GM19238 (cell line): ENCODE measurements around the gene OR51E2.

Source experiments
- DNase-seq: peaks from one replicate; pipeline ENCODE4 v3.0.0; 2011; ENCODE audit warnings: low spot score; ENCODE audit not compliant: insufficient read length

The OR51E2 gene

GRCh38 chr11:4664786-4665185, 32.9 kb downstream of the OR51E2 start:
- no peak for DNase-seq

GRCh38 chr11:4664183-4664582, 33.5 kb downstream of the OR51E2 start:
- no peak for DNase-seq

DNA sequence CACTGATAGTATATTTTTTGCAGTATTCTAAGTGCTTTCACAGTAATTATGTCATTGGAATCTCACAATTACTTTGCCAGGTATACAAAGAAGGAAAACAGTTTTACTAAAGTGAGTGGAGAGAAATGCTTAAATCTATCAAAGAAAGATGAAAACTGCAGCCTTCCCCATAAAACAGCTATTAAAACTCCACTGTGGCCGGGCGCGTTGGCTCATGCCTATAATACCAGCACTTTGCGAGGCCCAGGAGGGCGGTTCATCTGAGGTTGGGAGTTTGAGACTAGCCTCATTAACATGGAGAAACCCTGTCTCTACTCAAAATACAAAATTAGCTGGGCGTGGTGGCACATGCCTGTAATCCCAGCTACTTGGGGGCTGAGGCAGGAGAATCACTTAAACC, 34.8 kb downstream of the OR51E2 start:
- no peak for DNase-seq

DNA sequence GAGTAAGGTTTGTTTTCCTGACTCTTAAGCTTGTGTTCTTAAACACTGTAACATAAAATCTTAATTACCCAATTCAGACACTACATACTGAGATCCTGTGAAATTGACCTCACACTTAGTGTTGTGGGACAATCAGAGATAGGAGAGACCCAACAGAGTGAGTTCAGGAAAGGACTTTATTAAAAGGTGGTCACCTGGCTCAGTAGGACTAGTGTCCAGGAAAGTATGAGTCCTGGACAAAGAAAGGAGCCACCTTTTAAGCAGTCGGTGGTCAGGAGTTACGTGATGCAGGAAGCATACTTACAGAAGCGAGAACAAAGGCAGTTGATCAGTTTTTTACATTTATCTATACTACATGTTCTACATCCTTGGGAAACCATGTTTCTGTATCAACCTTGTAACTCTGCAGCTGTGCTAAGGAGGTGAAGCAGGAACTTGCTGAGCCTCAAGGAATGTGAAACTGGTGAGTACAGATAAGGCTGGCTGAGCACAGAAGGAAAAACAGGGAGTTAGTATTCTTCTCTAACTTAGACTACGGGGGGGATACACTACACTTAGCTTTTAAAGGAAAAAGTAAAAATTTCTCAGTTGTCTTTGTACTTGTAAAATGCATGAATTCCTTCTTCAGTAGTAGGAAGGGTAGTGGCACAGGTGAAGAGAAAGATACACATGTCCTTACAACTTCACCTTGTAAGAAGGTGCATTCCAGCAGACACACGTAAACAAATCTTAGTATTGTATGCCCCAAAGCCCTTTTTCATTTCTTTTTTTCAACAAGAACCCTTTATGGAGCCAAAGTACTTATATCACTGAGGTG, 38.8 kb downstream of the OR51E2 start:
- no peak for DNase-seq

- DNase-seq = no peak
Observed at GRCh38 chr11:4654635-4655369, 42.9 kb downstream of the OR51E2 start.

- DNase-seq = no peak
Observed at GRCh38 chr11:4647766-4648165, 49.9 kb downstream of the OR51E2 start.

DNA sequence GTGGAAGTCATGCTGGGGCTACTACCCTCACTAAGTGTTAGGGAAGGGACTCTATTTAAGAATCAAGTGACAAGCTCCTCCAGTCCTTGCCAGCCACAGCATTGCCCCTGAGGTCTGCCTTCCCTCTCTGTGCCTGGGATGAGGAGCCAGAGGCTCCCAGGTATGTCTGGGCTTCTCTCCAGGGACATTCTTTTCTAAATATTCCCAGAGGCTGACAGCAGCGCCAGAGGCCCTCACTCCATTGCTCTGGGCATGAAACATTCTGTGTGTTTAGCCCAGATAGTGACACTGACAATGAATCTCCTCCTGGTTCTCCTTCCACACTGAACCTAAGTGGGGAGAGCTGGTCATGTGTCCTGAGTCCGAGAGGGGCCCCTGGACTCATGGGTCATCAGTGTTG, 51.7 kb downstream of the OR51E2 start:
- no peak for DNase-seq

DNA sequence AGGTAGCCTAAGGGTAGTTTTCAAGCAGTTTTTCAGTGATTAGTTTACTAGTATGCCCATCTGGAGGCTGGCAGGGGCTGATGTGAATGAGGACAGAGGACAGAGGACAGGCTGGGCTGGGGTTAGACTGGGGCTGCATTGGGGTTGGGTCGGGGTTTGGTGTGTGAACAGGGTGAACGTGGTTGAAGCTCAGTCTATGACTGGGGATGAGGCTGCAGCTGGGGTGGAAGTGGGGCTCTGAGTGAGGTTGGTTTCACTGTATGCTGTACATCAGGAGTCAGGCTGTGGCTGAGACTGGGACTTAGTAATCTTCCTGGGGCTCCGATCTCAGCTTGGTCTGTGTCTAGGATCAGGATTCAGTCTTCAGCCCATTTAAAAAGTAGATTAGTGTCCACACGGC, 53.4 kb downstream of the OR51E2 start:
- no peak for DNase-seq

- no peak for DNase-seq
Observed at GRCh38 chr11:4643682-4644081, 54.0 kb downstream of the OR51E2 start, which contains the start of gene OR51E1. OR51E1 (plus strand) TSS chr11:4643982; CDS start chr11:4652527, 8,545 bp downstream.

DNA sequence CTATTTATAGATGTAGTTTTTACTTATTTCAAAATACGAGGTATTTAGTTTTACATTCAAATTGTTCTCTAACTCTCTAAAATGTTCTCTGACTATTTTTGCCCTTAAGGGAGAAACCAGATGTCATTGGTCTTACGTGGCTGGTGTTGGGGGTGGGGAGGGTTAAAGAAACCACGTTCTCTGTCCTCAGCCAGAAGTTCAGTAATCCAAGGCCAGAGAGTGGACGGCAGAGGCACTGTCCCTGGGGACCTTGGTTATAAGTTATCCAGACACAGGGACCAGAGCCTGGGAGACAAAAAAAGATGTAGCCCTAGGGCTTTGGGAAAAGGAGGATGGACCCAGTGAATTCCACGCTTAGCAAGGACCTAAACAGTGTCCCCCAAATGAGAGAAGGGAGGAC, 54.6 kb downstream of the OR51E2 start:
- DNase-seq = no peak

DNA sequence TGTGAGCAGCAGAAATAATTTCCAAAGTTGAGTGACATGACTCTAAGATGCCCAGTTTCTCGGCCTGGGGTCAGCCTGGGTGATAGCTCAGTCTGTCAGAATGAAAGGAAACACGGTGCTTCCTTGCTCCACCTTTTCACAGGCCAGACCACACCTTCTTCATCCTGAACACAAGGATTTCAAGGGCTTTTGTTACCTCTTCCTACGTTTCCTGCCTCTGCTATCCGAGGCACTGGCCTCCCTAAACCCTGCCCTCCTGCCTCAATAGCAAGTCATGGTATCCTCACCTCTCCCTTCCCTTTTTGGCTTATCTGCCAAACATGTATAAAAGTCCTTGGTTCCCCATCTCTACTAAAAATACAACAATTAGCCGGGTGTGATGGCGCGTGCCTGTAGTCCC, 55.6 kb downstream of the OR51E2 start:
- no peak for DNase-seq

- no peak for DNase-seq
Observed at GRCh38 chr11:4641501-4641900, 56.2 kb downstream of the OR51E2 start.

GRCh38 chr11:4639931-4640330, 57.7 kb downstream of the OR51E2 start:
- no peak for DNase-seq

DNA sequence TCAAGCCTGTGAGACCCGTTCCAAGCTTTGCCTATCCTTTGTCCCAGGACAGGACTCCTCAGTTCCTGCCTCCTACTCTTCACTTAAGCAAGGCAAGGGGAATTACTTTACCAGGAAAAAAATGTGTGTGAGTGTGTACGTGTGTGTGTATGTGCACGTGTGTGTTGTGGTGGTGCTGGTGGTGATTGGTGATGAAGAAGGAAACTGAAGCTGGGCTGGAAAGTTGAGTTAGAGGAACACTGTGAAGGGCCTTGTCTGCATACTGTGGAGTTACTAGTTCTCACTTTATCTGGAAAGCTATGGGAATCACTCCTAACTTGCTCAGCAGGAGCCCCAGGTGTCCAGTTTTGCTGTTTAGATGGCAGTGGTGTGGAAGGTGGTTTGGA, 60.0 kb downstream of the OR51E2 start:
- no peak for DNase-seq

DNA sequence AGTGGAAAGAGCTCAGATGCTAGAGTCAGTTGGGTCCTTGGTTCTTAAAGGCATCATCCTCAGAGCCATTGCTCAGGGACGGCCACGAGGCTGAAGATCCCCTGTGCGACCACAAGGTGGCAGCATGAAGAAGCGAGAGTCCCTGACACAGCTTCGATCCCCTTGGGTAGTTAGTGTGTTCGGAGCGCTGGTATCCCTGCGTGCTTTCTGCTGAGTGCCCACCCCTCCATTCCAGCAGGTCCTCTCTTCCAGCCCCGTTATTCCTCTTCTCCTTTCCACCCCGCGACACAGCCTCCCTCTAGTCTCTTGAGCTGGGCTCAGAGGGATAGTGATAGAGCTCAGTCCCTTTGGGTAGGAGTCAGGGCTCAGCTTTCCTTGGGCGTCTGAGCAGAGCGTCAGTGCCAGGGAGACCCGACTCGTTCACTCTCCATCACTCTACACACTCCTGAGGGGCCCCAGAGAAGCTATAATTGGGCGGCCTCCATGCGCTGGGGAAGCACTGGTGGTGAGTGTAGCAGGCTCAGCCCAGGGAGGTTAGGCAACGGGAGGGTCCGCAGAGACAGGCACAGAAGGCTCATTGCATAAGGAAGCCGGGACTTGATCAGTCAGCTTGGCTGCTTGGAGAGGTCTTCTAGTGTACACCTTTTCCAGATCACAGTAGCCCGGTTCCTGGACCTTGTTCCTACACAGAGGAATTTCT, 60.5 kb downstream of the OR51E2 start, which contains the start of gene OR51D1:
TSS of gene OR51D1 (plus strand) at position 516 of the 700 bp plus-strand sequence. CDS start 2,314 bp downstream, outside the sequence.
- DNase-seq = peak; percentile 46

- DNase-seq = no peak
Observed at GRCh38 chr11:4636136-4636535, 61.5 kb downstream of the OR51E2 start.
